GM21528 (cell line): Measurements from ENCODE around the gene TP53I13.

ENCODE experiments used
- ATAC-seq: cut with Tn5 transposase; IDR thresholded peaks from one replicate; pipeline ENCODE4 v1.9.1; 2021; ENCODE audit warnings: mild to moderate bottlenecking, moderate library complexity; ENCODE audit not compliant: unreplicated experiment, low FRiP score

TP53I13 gene

GRCh38 chr17:29612404-29613280, 44.1 kb downstream of the TP53I13 start:
- ATAC-seq: no peak

GRCh38 chr17:29613352-29613837, 44.9 kb downstream of the TP53I13 start:
- ATAC-seq: no peak

GRCh38 chr17:29613856-29614255, 45.4 kb downstream of the TP53I13 start:
- no peak for ATAC-seq

- no peak for ATAC-seq
These were observed 46.0 kb downstream of the TP53I13 start for GRCh38 chr17:29614349-29615047.

GRCh38 chr17:29615048-29615385, 46.5 kb downstream of the TP53I13 start:
- no peak for ATAC-seq

- ATAC-seq: peak; percentile 41
These were observed 47.2 kb downstream of the TP53I13 start for GRCh38 chr17:29615492-29616299.

GRCh38 chr17:29616300-29617048, 48.0 kb downstream of the TP53I13 start:
- ATAC-seq: no peak

GRCh38 chr17:29617125-29617480, 48.6 kb downstream of the TP53I13 start:
- ATAC-seq: no peak

- no peak for ATAC-seq
These were observed 49.2 kb downstream of the TP53I13 start for GRCh38 chr17:29617481-29618271.

- no peak for ATAC-seq
These were observed 50.0 kb downstream of the TP53I13 start for GRCh38 chr17:29618272-29619065.

- no peak for ATAC-seq
These were observed 50.8 kb downstream of the TP53I13 start for GRCh38 chr17:29619251-29619650.

GRCh38 chr17:29620271-29620670, 51.8 kb downstream of the TP53I13 start:
- ATAC-seq: no peak

GRCh38 chr17:29620779-29621500, 52.4 kb downstream of the TP53I13 start:
- no peak for ATAC-seq

GRCh38 chr17:29621751-29622194, 53.3 kb downstream of the TP53I13 start:
- ATAC-seq: no peak
